Heart left ventricle (tissue), 16 donors: ENCODE measurements around the gene DOCK2. TPM values are rescaled to one million over a fixed set of nuclear protein-coding genes. Genes with fewer than 3 reads are reported as not detected.

Source experiments
- ATAC-seq, 4 donors: fragments of 200-7000 bp; cut with Tn5 transposase; one replicate each; pipeline ENCODE4 v1.9.1; 2020 to 2022; ENCODE audit warnings: moderate library complexity in 4 of 4, mild to moderate bottlenecking in 3 of 4, moderate number of reproducible peaks in 1 of 4
- DNase-seq, 5 donors: peaks; one replicate each; pipeline ENCODE4 v3.0.0-alpha.2; 2020
- H3K27ac ChIP-seq, 12 donors: fragments of 200-600 bp; sonication (generic) in 4 of 12; one replicate each; pipeline versions ENCODE4 v1.5.0 to v1.8.0; 2016 to 2022; ENCODE audit warnings: mild to moderate bottlenecking in 2 of 12
- H3K27me3 ChIP-seq, 9 donors: fragments of 200-600 bp; sonication (generic) in 2 of 9; one replicate each; pipeline versions ENCODE4 v1.5.1 to v1.8.0; 2016 to 2022; ENCODE audit warnings: mild to moderate bottlenecking in 3 of 9
- H3K36me3 ChIP-seq, 9 donors: fragments of 200-600 bp; sonication (generic) in 2 of 9; one replicate each; pipeline versions ENCODE4 v1.5.0 to v1.8.0; 2018 to 2022; ENCODE audit warnings: mild to moderate bottlenecking in 2 of 9
- H3K4me1 ChIP-seq, 12 donors: fragments of 200-600 bp; sonication (generic) in 4 of 12; one replicate each; pipeline versions ENCODE4 v1.5.0 to v1.8.0; 2016 to 2022; ENCODE audit warnings: mild to moderate bottlenecking in 3 of 12
- H3K4me3 ChIP-seq, 12 donors: fragments of 200-600 bp; sonication (generic) in 4 of 12; one replicate each; pipeline versions ENCODE4 v1.5.0 to v1.8.0; 2017 to 2022; ENCODE audit warnings: mild to moderate bottlenecking in 9 of 12, moderate library complexity in 4 of 12
- H3K9me3 ChIP-seq, 12 donors: fragments of 200-600 bp; sonication (generic) in 4 of 12; one replicate each; pipeline versions ENCODE4 v1.5.0 to v1.8.0; 2016 to 2022; ENCODE audit warnings: mild to moderate bottlenecking in 1 of 12
- CTCF ChIP-seq, 12 donors: fragments of 200-600 bp; sonication (generic) in 4 of 12; IDR thresholded peaks; one replicate each; pipeline versions ENCODE4 v1.5.0 to v1.8.0; 2018 to 2022; ENCODE audit warnings: antibody characterized with exemption in 12 of 12, mild to moderate bottlenecking in 5 of 12
- POLR2A ChIP-seq, 2 donors: fragments of 450-650 bp; IDR thresholded peaks; one replicate each; pipeline ENCODE4 v1.6.1; 2017; ENCODE audit warnings: antibody characterized with exemption in 2 of 2, mild to moderate bottlenecking in 2 of 2, moderate library complexity in 2 of 2
- WGBS, 4 donors: extraction: QIAGEN DNeasy Blood & Tissue Kit in 2 of 4; methylation state at CpG; one replicate each; pipeline versions ENCODE4 v1.1.5 to v1.1.7; 2013 to 2018; 5-methylcytosine and 5-hydroxymethylcytosine counted together
- intact Hi-C, 10 donors: fragments of 100-400 bp; cut with DNase I; formaldehyde crosslinking; loops; one replicate each; pipeline versions ENCODE4 v1.11.1 to v1.14.2; 2022
- polyA plus RNA-seq, 2 donors: library from polyadenylated mRNA; stranded (reverse); fragments of 200-250 nt; gene quantifications; one replicate each; pipeline ENCODE4 v1.2.3, GENCODE V29; 2013
- total RNA-seq, 9 donors: library from RNA; depleted of rRNA in 2 of 9; stranded (reverse); fragments of >200 nt in 2 of 9; fragmentation: NEBNext Ultra II Directional in 3 of 9; extraction: Animal tissue kit (Norgen Biotek cat#: 25700) in 3 of 9; gene quantifications; one replicate each; pipeline versions ENCODE4 v1.1.0 to v1.2.4, GENCODE V29; 2016 to 2023
- donor health status: ischemic (EF 13 %, LVEDD 7.1; RV severe dilation, severe dysfunction).
- donor health status: healthy with polysubstance abuse.
- donor health status: DM: no; HTN: yes; CAD: no.
- donor health status: DM: no; HTN: no; CAD: no.
- donor health status: ischemic (EF 25% LVEDD 6.9; RV normal size, moderate dysfunction).
- donor health status: ischemic (EF 25% LVEDD 5.7; RV mildly dilated, moderate dysfunction).
- donor health status: healthy.
- donor health status: DM: yes; HTN: yes; CAD: no.
- donor health status: ischemic (EF 35%, LVEDD 5.7; RV mildly dilated, moderate dysfunction).
- donor health status: nonischemic (EF 11% LVEDD 7.7; RV severe dilation, severe dysfunction).
- donor health status: DM: yes; HTN: yes; CAD: no.
- donor health status: PGD.
- donor health status: ischemic (EF 29% LVEDD 5.4; RV normal size, mild dysfunction).
- donor health status: nonischemic (EF 23%, LVEDD 6.1; RV moderate dilation, normal function).

The DOCK2 gene
- total and polyA plus RNA-seq, 11 donors = 0.80 to 59.5 (median 4.6) TPM

GRCh38 chr5:169682026-169682425, 45.0 kb downstream of the DOCK2 start:
- Histone ChIP-seq H3K9me3 (no peaks in the 10 kb centered on the region), H3K36me3 (peaks cover 0 to 89% (median 0%) of the 10 kb centered on the region in 9 donors), H3K27me3 (no peaks in the 10 kb centered on the region), H3K4me3 (no peak overlapping the region), H3K4me1 (no peaks in the 10 kb centered on the region), H3K27ac (no peak overlapping the region)
- intact Hi-C loops = no loop called here
- DNase-seq (no peak), ATAC-seq (no peak)
- WGBS, 4 donors = 88 to 97% (median 91%) methylated on average over 2 of the region's 2 CpGs
- no peak for TF ChIP-seq CTCF (IDR thresholded peaks at IDR 0.05)
- no peak for TF ChIP-seq POLR2A (IDR thresholded peaks at IDR 0.05)

GRCh38 chr5:169686137-169686536, 49.1 kb downstream of the DOCK2 start:
- DNase-seq = no peak
- Histone ChIP-seq H3K4me3 (no peak overlapping the region), H3K9me3 (no peaks in the 10 kb centered on the region), H3K27ac (no peak overlapping the region), H3K27me3 (no peaks in the 10 kb centered on the region), H3K36me3 (peaks cover 0 to 93% (median 0%) of the 10 kb centered on the region in 9 donors), H3K4me1 (no peaks in the 10 kb centered on the region)
- intact Hi-C loops = no loop called here
- 44 to 58% (median 50%) methylated on average over 5 of the region's 5 CpGs for WGBS, 4 donors
- TF ChIP-seq POLR2A (IDR thresholded peaks at IDR 0.05) (no peak), CTCF (IDR thresholded peaks at IDR 0.05) (no peak)
- ATAC-seq = no peak

GRCh38 chr5:169688106-169688505, 51.0 kb downstream of the DOCK2 start:
- ATAC-seq = no peak
- Histone ChIP-seq H3K9me3 (no peaks in the 10 kb centered on the region), H3K27me3 (no peaks in the 10 kb centered on the region), H3K4me1 (no peaks in the 10 kb centered on the region), H3K4me3 (no peak overlapping the region), H3K27ac (no peak overlapping the region), H3K36me3 (peaks cover 0 to 81% (median 0%) of the 10 kb centered on the region in 9 donors)
- intact Hi-C loops = no loop called here
- no peak for TF ChIP-seq POLR2A (IDR thresholded peaks at IDR 0.05)
- TF ChIP-seq CTCF (IDR thresholded peaks at IDR 0.05) = no peak
- 50 to 56% (median 55%) methylated on average over 3 of the region's 3 CpGs for WGBS, 4 donors
- DNase-seq = no peak

- H3K27ac ChIP-seq = no peak overlapping the region
- DNase-seq (no peak), ATAC-seq (peak in 3 of 4 donors; percentile 31 to 47 (median 34))
- H3K36me3 ChIP-seq = peaks cover 0 to 72% (median 0%) of the 10 kb centered on the region in 9 donors
- intact Hi-C loops = no loop called here
- no peaks in the 10 kb centered on the region for H3K4me1 ChIP-seq
- H3K9me3 ChIP-seq = no peaks in the 10 kb centered on the region
- WGBS, 4 donors = 6 to 12% (median 8%) methylated on average over 1 of the region's 1 CpG
- TF ChIP-seq CTCF (IDR thresholded peaks at IDR 0.05) (no peak), POLR2A (IDR thresholded peaks at IDR 0.05) (no peak)
- H3K4me3 ChIP-seq = no peak overlapping the region
- H3K27me3 ChIP-seq = no peaks in the 10 kb centered on the region
These were observed 54.4 kb downstream of the DOCK2 start for GRCh38 chr5:169691471-169691870.
